ENCODE results near the gene YPEL5.

YPEL5 gene

DNA sequence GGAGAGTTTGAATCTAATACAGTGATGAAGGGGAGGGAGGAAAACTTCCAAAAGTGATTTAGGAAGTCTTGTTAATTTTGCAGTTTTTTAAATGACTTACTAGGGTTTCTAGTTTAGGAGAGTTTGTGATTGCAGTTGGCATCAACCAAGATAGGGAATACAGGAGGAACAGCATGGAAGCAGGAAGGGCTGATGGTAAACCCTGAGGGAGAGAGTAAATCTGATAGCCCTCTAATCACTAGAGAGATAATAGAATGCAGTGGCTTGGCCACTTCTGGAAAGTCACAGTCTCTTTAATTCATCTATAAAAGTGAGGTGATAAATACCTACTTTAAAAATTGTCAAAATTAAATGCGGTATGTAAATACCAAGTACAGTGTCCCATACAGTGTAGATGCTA lies 5.6 kb downstream of the YPEL5 start:
- H3K9ac ChIP-seq (ENCODE audit: low read depth, low read length), result no peak overlapping the region
- no peak overlapping the region for H3K4me3 ChIP-seq (ENCODE audit: low read length)
- no peaks in the 10 kb centered on the region for H3K9me3 ChIP-seq (replicated peaks; ENCODE audit: low read length)
- H3K4me2 ChIP-seq (ENCODE audit: low read length), result no peak overlapping the region
- H3K36me3 ChIP-seq (ENCODE audit: insufficient read depth, low read length), result peaks cover 36% of the 10 kb centered on the region
- no peaks in the 10 kb centered on the region for H3K27me3 ChIP-seq (ENCODE audit: control insufficient read depth, insufficient read depth, low read length)
- peaks cover 14% of the 10 kb centered on the region for H3K4me1 ChIP-seq (ENCODE audit: control insufficient read depth, insufficient read depth, low read length)

DNA sequence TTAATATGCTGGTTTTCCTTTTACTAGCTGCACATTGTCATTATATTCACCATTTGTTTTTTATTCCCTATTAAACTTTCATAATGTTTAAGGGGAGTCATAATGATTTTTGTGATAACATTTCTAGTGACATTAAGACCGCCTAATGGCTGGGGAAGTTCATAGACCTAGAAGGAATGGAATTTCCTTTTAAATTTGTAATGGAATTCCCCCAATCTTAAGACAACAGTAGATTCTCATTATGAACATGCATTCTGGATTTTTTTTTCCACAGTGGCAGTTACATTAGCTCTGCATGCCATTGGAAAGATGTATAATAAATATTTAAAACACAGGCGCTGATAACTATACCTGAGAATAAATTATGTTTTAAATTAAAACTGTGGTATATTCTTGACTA lies 8.4 kb downstream of the YPEL5 start:
- Histone ChIP-seq H3K4me3 (ENCODE audit: low read length) (no peak overlapping the region), H3K36me3 (ENCODE audit: insufficient read depth, low read length) (peaks cover 56% of the 10 kb centered on the region), H3K27me3 (ENCODE audit: control insufficient read depth, insufficient read depth, low read length) (no peaks in the 10 kb centered on the region), H3K9me3 (replicated peaks; ENCODE audit: low read length) (no peaks in the 10 kb centered on the region), H3K4me1 (ENCODE audit: control insufficient read depth, insufficient read depth, low read length) (no peaks in the 10 kb centered on the region), H3K9ac (ENCODE audit: low read depth, low read length) (no peak overlapping the region), H3K4me2 (ENCODE audit: low read length) (no peak overlapping the region)

DNA sequence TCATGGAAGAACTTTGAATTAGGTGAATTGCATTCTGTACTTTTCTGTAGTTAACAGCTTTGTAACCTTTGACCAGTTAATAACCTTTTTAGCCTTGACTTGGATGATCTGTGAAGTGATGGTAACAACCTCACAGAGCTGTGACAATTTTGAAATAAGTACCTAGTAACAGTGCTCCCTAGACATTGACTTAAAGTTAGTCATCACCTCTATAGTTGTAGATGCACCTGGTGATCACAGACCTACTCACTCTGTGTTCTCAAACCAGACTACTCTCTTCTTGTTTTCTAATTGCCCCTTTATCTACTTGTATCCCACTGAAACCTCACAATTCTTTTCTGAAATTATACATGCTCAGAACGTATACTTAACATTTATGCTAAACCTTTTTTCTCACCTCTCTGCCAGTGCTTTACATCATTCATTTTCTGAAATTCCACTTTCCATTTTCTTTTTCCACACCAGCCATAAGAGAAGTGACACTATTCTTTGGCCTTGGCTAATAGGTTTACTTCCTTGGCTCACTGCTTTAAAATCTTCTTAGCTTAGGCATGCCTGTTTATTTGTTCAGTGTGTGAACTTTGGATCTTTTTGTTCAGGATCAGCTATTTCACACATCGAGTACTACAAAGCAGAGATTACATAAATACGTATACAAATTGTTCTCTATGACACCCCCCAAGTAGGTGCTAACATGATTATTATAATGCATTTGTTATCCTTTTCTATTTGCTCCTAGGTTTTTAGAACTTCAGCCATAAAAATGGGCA lies 9.3 kb downstream of the YPEL5 start:
- Histone ChIP-seq H3K4me1 (ENCODE audit: control insufficient read depth, insufficient read depth, low read length) (no peaks in the 10 kb centered on the region), H3K9ac (ENCODE audit: low read depth, low read length) (no peak overlapping the region), H3K4me2 (ENCODE audit: low read length) (no peak overlapping the region), H3K27me3 (ENCODE audit: control insufficient read depth, insufficient read depth, low read length) (no peaks in the 10 kb centered on the region), H3K9me3 (replicated peaks; ENCODE audit: low read length) (no peaks in the 10 kb centered on the region), H3K4me3 (ENCODE audit: low read length) (no peak overlapping the region), H3K36me3 (ENCODE audit: insufficient read depth, low read length) (peaks cover 58% of the 10 kb centered on the region)

DNA sequence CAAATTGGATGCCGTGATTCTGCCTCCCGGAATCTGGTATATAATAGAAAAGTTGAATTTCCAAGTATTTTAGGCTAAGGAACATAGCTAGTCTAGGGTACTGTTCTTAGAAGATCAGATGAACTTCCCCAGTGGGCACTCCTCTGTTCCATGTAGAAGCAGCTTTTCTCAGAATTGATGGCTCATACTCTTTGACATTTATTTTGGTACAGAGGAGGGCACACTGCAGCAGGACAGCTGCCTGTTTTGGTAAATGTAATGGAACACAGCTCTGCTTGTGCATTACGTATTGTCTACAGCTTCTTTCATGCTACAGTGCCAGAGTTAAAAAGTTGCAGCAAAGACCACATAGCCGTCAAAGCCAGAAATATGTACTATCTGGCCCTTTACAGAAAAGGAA lies 10.8 kb downstream of the YPEL5 start:
- no peaks in the 10 kb centered on the region for H3K9me3 ChIP-seq (replicated peaks; ENCODE audit: low read length)
- peaks cover 46% of the 10 kb centered on the region for H3K36me3 ChIP-seq (ENCODE audit: insufficient read depth, low read length)

DNA sequence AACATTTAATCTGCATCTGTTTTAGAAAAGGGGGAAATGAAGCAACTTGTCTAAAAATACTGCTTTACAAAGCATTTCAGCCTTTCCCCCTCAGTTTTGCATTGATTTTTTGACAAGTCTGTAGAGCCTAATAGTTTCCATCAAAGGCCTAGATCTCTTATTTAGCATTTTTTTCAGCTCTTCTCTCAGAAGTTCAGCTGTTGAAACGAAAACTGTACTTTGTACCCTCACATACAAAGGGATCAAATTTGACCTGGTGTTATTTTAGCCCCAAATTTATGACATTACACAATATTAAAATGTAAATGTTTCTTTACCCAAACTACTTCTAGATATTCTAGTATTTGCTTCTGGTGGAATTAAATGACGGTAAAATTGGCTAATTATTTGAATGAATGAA lies 13.0 kb downstream of the YPEL5 start:
- no peaks in the 10 kb centered on the region for H3K27me3 ChIP-seq (ENCODE audit: control insufficient read depth, insufficient read depth, low read length)
- H3K9me3 ChIP-seq (replicated peaks; ENCODE audit: low read length), result no peaks in the 10 kb centered on the region
- no peak overlapping the region for H3K9ac ChIP-seq (ENCODE audit: low read depth, low read length)
- no peak overlapping the region for H3K4me2 ChIP-seq (ENCODE audit: low read length)
- H3K4me3 ChIP-seq (ENCODE audit: low read length), result no peak overlapping the region
- H3K36me3 ChIP-seq (ENCODE audit: insufficient read depth, low read length), result peaks cover 46% of the 10 kb centered on the region
- H3K4me1 ChIP-seq (ENCODE audit: control insufficient read depth, insufficient read depth, low read length), result no peaks in the 10 kb centered on the region

More for the DNA sequence above, 10.8 kb downstream of the YPEL5 start:
- Histone ChIP-seq H3K4me1 (ENCODE audit: control insufficient read depth, insufficient read depth, low read length) (no peaks in the 10 kb centered on the region), H3K4me2 (ENCODE audit: low read length) (no peak overlapping the region), H3K9ac (ENCODE audit: low read depth, low read length) (no peak overlapping the region), H3K27me3 (ENCODE audit: control insufficient read depth, insufficient read depth, low read length) (no peaks in the 10 kb centered on the region), H3K4me3 (ENCODE audit: low read length) (no peak overlapping the region)

DNA sequence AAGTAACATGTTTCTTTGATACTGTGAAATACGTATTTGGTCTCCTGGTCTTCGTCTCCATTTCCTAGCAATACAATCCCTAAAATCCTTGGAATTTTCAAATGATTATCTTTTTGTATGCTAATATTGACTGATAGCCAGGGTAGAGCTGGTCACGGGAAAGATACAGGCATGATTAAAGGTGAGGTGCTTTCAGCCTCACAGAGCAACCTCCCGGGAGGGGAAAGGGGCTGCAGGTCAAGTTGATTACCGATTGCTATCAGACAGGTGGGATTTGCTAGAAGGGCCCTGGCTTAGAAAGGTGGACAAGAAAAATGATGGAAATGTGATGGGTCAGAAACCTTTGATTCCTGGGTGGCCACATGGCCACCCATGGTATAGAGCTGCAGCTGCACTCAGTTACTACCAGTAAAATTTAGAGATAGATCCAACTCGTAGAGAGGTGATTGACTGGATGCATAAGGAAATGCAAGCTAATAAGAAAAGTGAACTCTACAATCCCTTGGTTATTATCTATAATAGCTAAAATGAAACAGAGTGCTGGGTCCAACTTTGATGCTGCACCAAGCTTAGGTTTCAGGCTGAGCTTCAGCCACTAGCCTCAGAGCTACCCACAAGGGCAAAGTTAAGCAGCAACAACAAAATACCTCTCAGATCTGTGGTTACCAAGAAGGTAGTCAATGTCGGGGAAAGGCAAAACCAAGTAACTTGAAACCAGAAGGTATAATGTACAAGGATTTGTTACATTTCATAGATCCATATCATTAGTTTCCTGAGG lies 15.3 kb downstream of the YPEL5 start:
- no peaks in the 10 kb centered on the region for H3K4me1 ChIP-seq (ENCODE audit: control insufficient read depth, insufficient read depth, low read length)
- no peak overlapping the region for H3K4me3 ChIP-seq (ENCODE audit: low read length)
- H3K36me3 ChIP-seq (ENCODE audit: insufficient read depth, low read length), result peaks cover 34% of the 10 kb centered on the region

DNA sequence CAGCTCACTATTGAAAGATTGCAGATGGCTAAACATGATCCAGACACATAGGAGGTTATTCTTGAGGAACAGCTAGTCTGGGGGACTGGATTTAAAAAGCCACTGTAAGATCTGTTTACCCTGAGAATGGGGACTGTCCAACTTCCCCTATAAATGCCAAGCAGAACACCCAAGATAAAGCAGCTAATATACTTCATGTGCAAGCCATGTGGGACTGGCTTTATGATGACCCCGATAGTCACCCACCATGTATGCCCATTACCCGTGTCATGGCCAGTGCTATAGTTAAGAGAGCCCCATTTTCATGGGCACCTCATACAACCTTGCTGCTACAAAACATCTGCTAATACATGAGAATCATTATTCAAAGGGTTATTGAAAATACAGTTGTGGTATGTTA lies 16.0 kb downstream of the YPEL5 start:
- Histone ChIP-seq H3K9me3 (replicated peaks; ENCODE audit: low read length) (no peaks in the 10 kb centered on the region), H3K36me3 (ENCODE audit: insufficient read depth, low read length) (peaks cover 27% of the 10 kb centered on the region), H3K9ac (ENCODE audit: low read depth, low read length) (no peak overlapping the region), H3K4me2 (ENCODE audit: low read length) (no peak overlapping the region), H3K4me3 (ENCODE audit: low read length) (no peak overlapping the region), H3K27me3 (ENCODE audit: control insufficient read depth, insufficient read depth, low read length) (no peaks in the 10 kb centered on the region), H3K4me1 (ENCODE audit: control insufficient read depth, insufficient read depth, low read length) (no peaks in the 10 kb centered on the region)

More for the DNA sequence above, 15.3 kb downstream of the YPEL5 start:
- no peaks in the 10 kb centered on the region for H3K9me3 ChIP-seq (replicated peaks; ENCODE audit: low read length)
- no peak overlapping the region for H3K9ac ChIP-seq (ENCODE audit: low read depth, low read length)
- no peak overlapping the region for H3K4me2 ChIP-seq (ENCODE audit: low read length)
- no peaks in the 10 kb centered on the region for H3K27me3 ChIP-seq (ENCODE audit: control insufficient read depth, insufficient read depth, low read length)

DNA sequence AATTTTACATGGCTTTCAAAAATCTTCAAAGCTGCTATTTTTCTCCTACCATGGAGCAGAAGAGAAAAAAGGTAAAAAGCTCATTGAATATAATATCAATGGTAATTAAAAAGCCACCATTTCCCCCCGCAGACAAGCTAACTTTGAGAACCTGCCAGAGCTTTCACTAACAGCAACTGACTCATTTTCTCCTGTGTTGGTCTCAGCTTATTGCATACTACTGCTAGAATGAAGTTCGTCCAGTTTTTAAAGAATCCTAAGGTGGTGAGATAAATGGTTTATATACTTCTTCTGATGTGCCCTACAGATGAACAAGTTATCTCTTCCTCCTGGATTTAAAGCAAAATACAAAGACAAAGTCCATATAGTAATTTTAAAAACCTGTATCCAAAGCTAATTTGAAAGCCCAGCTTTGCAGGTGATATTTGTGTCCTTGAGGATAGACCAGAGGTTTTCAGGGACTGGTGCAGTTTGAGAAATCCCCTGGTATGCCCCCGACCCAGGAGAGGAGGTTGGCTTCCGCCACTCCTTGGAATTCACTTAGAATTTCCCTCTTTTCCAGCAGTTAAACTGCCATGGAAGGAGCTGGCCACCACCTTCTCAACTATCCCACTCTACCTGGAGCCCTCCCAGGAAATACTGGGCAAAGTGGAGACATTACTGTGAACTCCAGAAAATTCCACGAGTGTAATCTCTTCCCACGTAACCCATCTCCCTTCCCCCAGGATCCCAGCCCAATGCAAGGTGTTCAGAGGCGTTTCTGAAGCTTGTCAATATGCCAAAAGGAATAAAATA lies 17.5 kb downstream of the YPEL5 start:
- Histone ChIP-seq H3K9ac (ENCODE audit: low read depth, low read length) (no peak overlapping the region), H3K36me3 (ENCODE audit: insufficient read depth, low read length) (peaks cover 13% of the 10 kb centered on the region), H3K4me2 (ENCODE audit: low read length) (no peak overlapping the region)

DNA sequence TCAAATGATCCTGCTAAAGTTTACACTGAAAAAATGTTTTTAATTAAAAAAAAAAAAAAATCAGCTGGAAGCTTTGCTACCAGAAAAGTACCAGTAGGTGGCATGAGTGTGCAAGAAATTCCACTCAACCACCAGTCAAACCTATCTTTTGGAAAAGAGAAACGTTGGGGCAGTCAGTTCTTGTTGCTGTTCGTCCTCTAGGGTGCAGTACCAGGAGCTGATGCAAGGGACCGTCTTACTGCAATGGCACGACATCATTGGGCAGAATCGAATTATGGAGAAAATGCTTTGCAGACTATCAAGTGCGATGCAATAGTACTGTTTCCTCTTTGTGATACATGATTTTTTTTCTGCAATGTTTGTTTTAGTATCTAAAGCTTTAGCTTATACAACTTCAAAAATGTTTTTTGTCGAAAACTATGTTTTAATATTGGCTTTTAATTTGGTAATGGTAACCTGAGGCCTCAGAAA lies 18.3 kb downstream of the YPEL5 start:
- no peak overlapping the region for H3K4me3 ChIP-seq (ENCODE audit: low read length)
- no peaks in the 10 kb centered on the region for H3K4me1 ChIP-seq (ENCODE audit: control insufficient read depth, insufficient read depth, low read length)
- no peaks in the 10 kb centered on the region for H3K9me3 ChIP-seq (replicated peaks; ENCODE audit: low read length)
- H3K9ac ChIP-seq (ENCODE audit: low read depth, low read length), result no peak overlapping the region
- H3K36me3 ChIP-seq (ENCODE audit: insufficient read depth, low read length), result peaks cover 6% of the 10 kb centered on the region
- H3K4me2 ChIP-seq (ENCODE audit: low read length), result no peak overlapping the region
- no peaks in the 10 kb centered on the region for H3K27me3 ChIP-seq (ENCODE audit: control insufficient read depth, insufficient read depth, low read length)

More for the DNA sequence above, 17.5 kb downstream of the YPEL5 start:
- Histone ChIP-seq H3K9me3 (replicated peaks; ENCODE audit: low read length) (no peaks in the 10 kb centered on the region), H3K4me1 (ENCODE audit: control insufficient read depth, insufficient read depth, low read length) (no peaks in the 10 kb centered on the region), H3K4me3 (ENCODE audit: low read length) (no peak overlapping the region), H3K27me3 (ENCODE audit: control insufficient read depth, insufficient read depth, low read length) (no peaks in the 10 kb centered on the region)

DNA sequence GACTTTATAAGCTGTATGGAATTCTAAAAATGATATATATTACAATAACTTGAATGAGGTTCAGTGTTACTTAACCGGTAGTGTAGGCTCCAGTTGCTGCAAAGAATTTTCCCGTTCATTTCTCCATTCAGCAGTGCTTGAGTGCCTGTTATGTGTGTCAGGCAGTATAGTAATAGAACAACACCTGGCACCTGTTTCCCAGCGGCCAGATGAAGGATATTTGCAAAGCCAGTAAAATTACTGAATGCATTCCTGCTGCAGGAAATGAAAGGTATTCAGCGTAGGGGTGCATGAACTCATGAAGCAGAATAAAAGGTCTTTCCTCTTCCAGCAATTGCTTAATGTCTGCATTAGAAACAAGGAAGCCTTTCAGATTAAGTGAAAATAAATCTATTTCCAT lies 18.8 kb downstream of the YPEL5 start:
- no peaks in the 10 kb centered on the region for H3K9me3 ChIP-seq (replicated peaks; ENCODE audit: low read length)
- H3K9ac ChIP-seq (ENCODE audit: low read depth, low read length), result no peak overlapping the region
- H3K4me3 ChIP-seq (ENCODE audit: low read length), result no peak overlapping the region
- H3K4me2 ChIP-seq (ENCODE audit: low read length), result no peak overlapping the region
- H3K4me1 ChIP-seq (ENCODE audit: control insufficient read depth, insufficient read depth, low read length), result no peaks in the 10 kb centered on the region
- no peaks in the 10 kb centered on the region for H3K27me3 ChIP-seq (ENCODE audit: control insufficient read depth, insufficient read depth, low read length)
- peaks cover under 1% of the 10 kb centered on the region for H3K36me3 ChIP-seq (ENCODE audit: insufficient read depth, low read length)

DNA sequence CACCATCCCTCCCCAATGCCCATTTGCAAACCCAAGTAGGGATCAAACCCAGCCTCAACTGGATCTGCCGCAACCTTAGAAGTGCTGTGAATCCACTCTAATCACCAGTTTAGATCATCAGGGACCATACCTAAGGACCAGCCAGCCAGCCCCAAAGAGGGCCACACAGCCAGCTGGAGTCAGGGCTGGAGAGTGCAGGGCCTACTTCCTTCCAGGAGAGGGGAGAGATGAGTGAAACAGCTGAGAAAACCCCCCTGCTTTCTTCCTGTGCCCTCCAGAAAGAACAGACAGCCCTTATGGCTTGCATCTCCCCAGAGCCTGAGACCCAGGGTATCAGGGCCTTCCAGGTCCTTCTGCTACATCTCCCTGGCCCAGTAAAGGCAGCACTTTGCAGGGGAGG lies 25.8 kb downstream of the YPEL5 start:
- Histone ChIP-seq H3K9me3 (replicated peaks; ENCODE audit: low read length) (no peaks in the 10 kb centered on the region), H3K27me3 (ENCODE audit: control insufficient read depth, insufficient read depth, low read length) (no peaks in the 10 kb centered on the region), H3K36me3 (ENCODE audit: insufficient read depth, low read length) (no peaks in the 10 kb centered on the region), H3K4me1 (ENCODE audit: control insufficient read depth, insufficient read depth, low read length) (no peaks in the 10 kb centered on the region), H3K4me2 (ENCODE audit: low read length) (no peak overlapping the region), H3K4me3 (ENCODE audit: low read length) (no peak overlapping the region), H3K9ac (ENCODE audit: low read depth, low read length) (no peak overlapping the region)
